GM19324 (cell line): ENCODE measurements around the gene BZW2.
A peak's percentile ranks its signal among the peaks of the same experiment; 100 is the strongest.

Source experiments
- ATAC-seq: cut with Tn5 transposase; IDR thresholded peaks from one replicate; pipeline ENCODE4 v1.9.1; 2021; ENCODE audit warnings: mild to moderate bottlenecking, moderate library complexity; ENCODE audit not compliant: unreplicated experiment, low FRiP score

BZW2 gene

DNA sequence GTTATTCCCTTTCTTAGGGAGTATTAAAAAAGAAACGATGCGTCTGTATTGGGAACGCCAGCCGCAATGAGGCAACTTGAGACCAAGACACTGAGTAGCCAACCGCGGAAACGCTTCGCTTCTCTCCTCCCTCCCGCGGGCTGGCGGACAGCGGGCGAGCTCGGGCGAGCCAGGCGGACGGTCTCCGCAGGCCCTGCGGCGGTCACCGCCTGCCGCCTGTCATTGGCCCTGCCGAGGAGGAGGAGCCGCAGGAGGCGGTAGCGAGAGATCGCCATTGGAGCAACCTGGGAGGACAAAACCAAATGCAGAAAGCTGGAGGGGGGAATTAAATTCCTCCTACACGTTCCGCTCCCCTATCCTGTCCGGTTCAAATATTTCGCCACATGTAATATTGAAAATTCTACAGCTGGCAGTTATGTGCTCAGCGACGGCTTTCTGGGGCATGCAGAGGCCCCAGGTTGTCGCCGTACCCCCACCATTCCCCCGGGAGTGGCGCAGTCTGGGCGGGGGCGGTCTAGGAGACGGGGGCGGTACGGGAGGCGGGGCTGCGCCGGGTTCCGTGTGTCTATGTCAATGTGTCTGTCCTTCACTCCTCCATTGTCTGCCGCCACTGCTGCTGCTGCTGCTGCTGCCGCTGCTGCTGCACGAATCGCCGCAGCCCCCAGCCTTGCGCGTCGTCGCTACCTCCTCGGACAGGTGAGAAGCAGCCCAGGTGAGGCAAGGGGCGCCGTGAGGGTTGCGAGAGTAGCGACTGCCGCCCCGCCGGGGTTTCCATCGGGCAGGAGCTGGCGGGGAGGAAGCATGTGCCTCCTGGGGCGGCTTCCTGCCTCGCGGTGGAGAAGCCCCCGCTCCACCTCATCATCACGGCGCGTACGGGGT is at the start of gene BZW2, which contains the start of gene ANKMY2:
TSS of gene BZW2 (plus strand) at position 589 of the 879 bp plus-strand sequence. CDS start 19,263 bp downstream, outside the sequence.
TSS of gene ANKMY2 (minus strand) at position 162 of the 879 bp plus-strand sequence. CDS start 181 bp downstream, outside the sequence.
- ATAC-seq, result peak; percentile 99

DNA sequence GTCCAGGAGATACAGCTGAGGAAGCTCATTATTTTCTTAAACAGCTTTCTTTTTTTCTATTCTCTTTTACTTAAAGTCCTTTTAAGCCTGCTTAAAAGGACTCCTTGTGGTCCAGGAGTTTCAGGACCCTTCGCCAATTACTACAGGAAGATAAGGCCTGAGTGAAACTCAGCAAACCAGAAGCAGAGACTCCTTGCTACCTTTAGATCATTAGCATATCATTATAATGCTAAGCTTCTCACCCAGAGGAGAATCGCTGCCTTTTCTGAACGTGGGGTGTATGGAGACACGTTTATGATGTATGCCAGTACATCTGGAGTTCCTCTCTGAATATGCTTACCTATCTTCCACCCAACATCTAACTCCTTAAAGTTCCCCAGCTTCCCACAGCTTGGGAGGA is 48.0 kb upstream of the BZW2 start:
- ATAC-seq, result no peak

GRCh38 chr7:16599860-16600259 is 46.1 kb upstream of the BZW2 start:
- no peak for ATAC-seq

DNA sequence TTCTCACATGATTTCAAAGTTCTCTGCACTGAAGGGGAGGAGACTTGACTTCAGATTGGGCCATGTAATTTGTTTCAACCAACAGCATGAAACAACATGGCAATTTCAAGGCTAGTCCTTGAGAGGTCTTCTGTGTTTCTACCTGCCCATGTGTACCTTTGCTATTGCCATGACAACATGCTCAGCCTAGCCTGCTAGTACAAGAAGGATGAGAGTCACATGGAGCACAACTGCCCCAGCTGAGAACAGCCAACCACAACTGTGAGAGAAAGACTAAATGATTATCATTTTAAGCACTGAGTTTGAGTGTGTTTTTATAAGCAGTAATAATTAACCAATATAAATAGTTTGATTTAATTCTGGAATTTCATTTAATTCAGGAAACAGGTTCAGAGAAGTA is 42.3 kb upstream of the BZW2 start:
- no peak for ATAC-seq

GRCh38 chr7:16604054-16604453 is 41.9 kb upstream of the BZW2 start:
- no peak for ATAC-seq

GRCh38 chr7:16606704-16607103 is 39.3 kb upstream of the BZW2 start:
- no peak for ATAC-seq

DNA sequence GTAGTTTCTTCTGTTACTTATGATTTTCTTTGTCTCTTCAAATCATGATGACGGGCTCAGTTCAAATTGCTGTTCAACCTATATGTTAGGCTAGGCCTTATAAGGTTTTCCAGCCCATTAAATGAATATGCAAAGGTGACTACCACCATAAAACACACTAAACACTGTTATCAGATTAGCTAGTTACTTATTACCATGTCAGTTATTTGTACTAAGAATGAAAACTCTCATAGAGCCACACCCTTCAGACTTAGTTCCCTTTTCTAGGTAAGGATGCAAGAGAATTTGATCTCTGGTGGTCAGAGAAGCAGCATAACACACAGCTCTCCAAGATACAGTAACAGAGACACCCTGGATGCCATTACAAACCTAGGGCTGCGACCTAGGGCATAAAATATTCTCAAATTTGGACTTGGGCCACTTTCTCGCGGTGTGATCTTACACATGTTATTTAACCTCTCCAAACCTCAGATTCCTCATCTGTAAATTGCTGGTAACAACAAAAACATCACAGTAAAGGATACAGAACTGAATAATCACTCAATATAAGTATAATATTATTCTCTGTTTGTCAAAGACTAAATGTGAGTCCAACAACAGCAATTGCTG is 36.0 kb upstream of the BZW2 start:
- no peak for ATAC-seq

DNA sequence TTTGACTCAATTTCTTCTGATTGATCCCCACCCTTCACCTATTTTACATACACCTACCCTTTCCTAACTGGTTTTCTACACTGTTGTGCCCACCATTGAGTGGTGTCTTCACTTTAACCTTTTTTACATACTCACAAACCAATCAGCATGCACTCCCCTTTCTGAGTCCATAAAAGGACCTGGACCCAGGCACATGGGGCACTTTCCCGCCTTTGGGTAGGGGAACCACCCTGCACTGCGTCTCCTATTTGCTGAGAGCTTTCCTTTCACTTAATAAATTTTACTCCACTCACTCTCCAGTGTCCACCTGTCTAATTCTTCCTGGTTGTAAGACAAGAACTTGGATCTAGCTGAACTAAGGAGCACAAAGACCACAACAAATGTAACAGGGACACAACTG is 34.3 kb upstream of the BZW2 start:
- ATAC-seq, result no peak

DNA sequence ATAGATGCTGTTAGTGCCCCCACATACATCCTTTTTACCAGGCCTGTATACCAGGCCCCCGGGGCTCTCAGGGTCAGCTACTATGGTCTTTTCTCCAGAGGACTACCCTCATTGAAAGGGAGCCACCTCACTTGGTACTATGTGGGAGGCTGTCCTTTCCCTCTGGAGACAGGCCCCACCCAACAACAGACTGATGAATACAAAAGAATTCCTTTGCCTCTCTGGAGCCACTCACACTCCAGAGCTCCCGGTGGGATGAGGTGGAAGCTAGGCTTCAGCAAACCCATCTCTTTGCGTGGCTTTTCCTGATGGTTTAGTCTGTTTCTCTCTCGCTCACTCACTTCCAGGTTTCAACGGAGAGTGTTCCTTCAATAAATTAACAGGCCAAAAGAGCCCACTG is 30.8 kb upstream of the BZW2 start:
- ATAC-seq, result no peak

- ATAC-seq, result no peak
Observed at GRCh38 chr7:16616122-16616521, 29.9 kb upstream of the BZW2 start.

GRCh38 chr7:16616542-16616941 is 29.4 kb upstream of the BZW2 start:
- no peak for ATAC-seq

DNA sequence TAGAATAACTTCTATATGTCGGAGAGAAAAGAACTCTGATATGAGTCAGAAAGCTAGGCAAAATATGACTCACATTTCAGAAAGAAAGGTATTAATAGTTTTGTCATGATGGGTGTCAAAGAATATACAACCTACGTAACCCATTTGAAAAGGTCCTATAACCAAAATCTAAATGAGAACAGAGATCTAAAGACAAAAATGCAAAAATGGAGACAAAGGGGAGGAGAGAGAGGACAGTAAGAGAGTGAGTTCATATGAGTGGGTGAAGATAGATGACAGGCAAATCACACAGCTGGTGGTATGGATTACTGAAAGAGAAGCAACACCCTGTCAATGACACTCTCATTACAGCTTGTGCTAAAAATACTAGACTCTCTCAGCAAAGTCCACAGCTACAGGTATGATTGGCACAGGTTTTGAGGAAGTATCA is 26.0 kb upstream of the BZW2 start:
- ATAC-seq, result no peak

GRCh38 chr7:16626388-16626787 is 19.6 kb upstream of the BZW2 start:
- no peak for ATAC-seq

GRCh38 chr7:16627236-16627635 is 18.7 kb upstream of the BZW2 start:
- no peak for ATAC-seq

- no peak for ATAC-seq
Observed at GRCh38 chr7:16630654-16631053, 15.3 kb upstream of the BZW2 start.

DNA sequence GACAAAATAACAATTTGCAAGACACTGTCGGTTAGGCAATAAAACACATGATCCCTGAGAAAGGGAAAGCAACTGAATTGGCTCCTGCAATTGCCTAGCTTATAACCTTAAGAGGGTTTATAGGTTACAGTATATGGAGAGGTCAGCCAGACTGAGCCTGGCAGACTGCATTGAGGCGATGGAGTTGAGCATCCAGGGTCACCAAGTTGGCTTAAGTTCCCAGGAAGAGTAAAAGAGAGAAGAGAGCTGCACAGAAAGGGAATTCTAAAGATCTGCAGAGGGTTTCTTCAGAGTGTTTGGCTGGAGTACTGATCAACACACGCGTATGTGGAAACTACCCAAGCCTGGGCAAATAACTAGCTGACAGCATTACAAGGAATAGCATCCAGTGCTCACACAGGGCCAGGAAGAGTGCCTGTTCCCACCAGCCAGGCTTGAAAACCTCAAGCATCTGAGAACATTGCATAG is 11.7 kb upstream of the BZW2 start:
- ATAC-seq, result no peak

DNA sequence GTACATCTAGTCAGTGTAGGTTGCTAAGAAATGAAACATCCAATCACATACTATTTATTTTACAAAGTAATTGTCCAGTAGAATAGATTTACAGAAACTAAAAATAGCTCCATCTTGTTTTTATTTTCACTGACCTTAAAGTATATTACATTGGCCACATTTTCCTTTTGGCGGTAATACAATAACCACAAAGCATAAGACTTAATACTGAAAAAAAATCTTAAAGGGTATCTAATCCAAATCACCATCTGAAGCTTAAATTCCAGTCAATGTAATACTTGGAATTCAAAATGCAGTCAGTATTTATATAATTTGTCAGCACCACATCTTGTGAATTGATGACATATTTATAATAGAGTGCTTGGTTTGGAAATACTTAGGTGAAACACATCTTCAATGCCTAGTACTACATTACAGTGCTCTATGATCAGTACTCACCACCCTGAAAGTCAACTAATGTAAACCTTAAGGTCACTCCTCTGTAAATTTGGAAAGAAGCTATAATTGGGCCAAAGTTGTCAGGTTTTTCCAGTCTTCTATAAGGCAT is 9.4 kb upstream of the BZW2 start:
- ATAC-seq, result no peak

DNA sequence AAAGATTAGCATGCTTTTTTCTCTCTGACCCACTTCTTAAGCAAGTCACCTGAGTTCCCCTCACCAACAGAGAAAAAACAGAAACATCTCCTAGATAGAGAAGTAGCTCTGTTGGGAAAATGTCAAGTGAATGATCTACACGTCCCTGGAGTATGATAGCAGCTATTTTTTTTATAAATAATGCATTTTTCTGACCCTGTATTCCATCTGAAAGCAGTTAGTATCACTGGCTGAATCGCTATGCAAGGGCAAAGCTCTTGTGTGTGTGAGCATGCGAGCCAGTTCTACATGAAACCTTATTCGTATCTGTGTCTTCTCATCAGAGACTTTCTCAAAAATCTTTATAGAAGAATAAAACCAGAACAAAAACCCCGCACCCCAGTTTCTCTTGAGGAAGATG is 8.6 kb upstream of the BZW2 start:
- ATAC-seq, result no peak

GRCh38 chr7:16638282-16639280 is 7.4 kb upstream of the BZW2 start:
- ATAC-seq, result no peak

GRCh38 chr7:16644157-16644556 is 1.8 kb upstream of the BZW2 start:
- ATAC-seq, result no peak
